Adrenal gland (tissue), 5 donors: ENCODE measurements around the gene APH1B.

ENCODE experiments used
- CTCF ChIP-seq, 6 experiments: fragments of 450-650 bp in 4 of 6; fragments of 200-600 bp in 2 of 6; sonication (generic) in 1 of 6; IDR thresholded peaks; 1 replicate in 5 of 6; 2 replicates in 1 of 6; pipeline versions ENCODE4 v1.5.1 to v1.8.0; 2016 to 2021; ENCODE audit warnings: antibody characterized with exemption in 6 of 6, mild to moderate bottlenecking in 2 of 6, moderate library complexity in 1 of 6
- POLR2A ChIP-seq, 2 donors: fragments of 450-650 bp; IDR thresholded peaks; one replicate each; pipeline ENCODE4 v1.6.1; 2017; ENCODE audit warnings: antibody characterized with exemption in 2 of 2, mild to moderate bottlenecking in 2 of 2, moderate library complexity in 1 of 2
- donor health status: DM: no; HTN: no; CAD: no.

- TF ChIP-seq CTCF (IDR thresholded peaks at IDR 0.05): no peak
- TF ChIP-seq POLR2A (IDR thresholded peaks at IDR 0.05): no peak
Measured at GRCh38 chr15:63238171-63238570, 39.2 kb upstream of the APH1B start.
